Astrocyte of the cerebellum (primary cell): ENCODE results near the gene EYS.

Experiments used
- DNase-seq: peaks from one replicate; pipeline ENCODE4 v3.0.0-alpha.2; 2011; ENCODE audit warnings: low read depth
- H3K4me3 ChIP-seq: 2 replicates; pipeline ENCODE4 v1.5.1; 2011; ENCODE audit warnings: mild to moderate bottlenecking, low read depth, low read length, moderate library complexity
- CTCF ChIP-seq: IDR thresholded peaks from 2 replicates; pipeline ENCODE4 v1.5.1; 2012; ENCODE audit warnings: low read length, low read depth, moderate library complexity, mild to moderate bottlenecking; ENCODE audit errors: missing control alignments
- in situ Hi-C: cut with HindIII; loops from 2 replicates; pipeline ENCODE4 v1.10.0; 2017; ENCODE audit warnings: low sequenced_read_pairs

Gene EYS

DNA sequence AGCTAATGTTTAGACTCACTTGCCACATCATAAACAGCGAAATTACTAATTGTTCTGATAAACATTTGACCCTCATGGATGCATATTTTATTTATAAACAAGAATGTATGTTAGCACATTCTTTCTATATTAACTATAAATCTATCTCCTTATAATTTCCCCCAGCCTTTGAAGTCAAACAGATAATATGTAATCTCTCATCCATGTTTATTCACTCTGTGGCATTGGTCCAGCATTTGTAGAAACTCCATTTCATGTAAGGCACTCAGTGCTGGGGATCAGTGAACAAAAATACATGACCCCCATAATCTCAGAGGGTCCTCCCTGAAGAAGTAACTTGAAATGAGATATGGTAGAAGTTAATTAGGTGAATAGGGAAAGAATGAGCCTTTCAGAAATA lies 856.9 kb downstream of the EYS start:
- in situ Hi-C loops, result no loop called here
- no peak for TF ChIP-seq CTCF
- no peak overlapping the region for H3K4me3 ChIP-seq
- DNase-seq, result no peak

GRCh38 chr6:64848467-64848866 lies 858.6 kb downstream of the EYS start:
- H3K4me3 ChIP-seq, result no peak overlapping the region
- no peak for DNase-seq
- no peak for TF ChIP-seq CTCF
- in situ Hi-C loops, result no loop called here

GRCh38 chr6:64847396-64847795 lies 859.6 kb downstream of the EYS start:
- H3K4me3 ChIP-seq, result no peak overlapping the region
- no peak for DNase-seq
- in situ Hi-C loops, result no loop called here
- no peak for TF ChIP-seq CTCF

DNA sequence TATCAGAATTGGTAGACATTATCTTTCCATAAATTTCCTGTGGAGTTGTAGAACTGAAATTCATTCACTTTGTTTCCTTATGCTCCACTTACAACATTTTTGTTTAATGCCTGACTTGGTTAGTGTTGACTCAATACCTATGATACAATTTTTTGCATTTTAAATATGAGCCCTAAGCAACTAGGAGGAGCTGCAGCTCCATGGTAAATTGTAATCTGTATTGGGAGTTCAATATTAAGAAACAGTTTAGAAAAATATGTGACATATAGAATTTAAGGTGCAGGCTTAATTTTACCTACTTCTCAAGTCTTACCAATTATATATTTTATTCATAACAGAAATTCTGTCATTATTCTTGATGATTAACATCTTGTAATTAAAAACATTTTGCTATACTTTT lies 868.3 kb downstream of the EYS start:
- peak; percentile 17 for TF ChIP-seq CTCF
- H3K4me3 ChIP-seq, result no peak overlapping the region
- no peak for DNase-seq
- in situ Hi-C loops, result no loop called here

- DNase-seq, result no peak
- H3K4me3 ChIP-seq, result no peak overlapping the region
- in situ Hi-C loops, result no loop called here
- TF ChIP-seq CTCF, result no peak
Observed at GRCh38 chr6:64831680-64832079, 875.3 kb downstream of the EYS start.

DNA sequence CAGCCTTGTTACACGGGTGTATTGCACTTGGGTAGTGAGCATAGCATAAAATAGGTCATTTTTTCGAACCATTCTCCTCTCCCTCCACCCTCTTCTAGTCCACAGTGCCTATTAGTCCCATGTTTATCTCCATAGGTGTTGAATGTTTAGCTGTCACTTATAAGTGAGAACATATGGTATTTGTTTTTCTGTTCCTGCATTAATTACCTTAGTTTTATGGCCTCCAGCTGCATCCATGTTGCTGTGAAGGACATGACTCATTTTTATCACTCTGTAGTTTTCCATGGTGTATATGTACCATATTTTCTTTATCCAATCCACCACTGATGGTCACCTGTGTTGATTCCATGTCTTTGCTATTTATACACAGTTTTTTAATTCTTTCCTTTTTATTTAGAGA lies 889.5 kb downstream of the EYS start:
- in situ Hi-C loops, result no loop called here
- TF ChIP-seq CTCF, result no peak
- H3K4me3 ChIP-seq, result no peak overlapping the region
- DNase-seq, result no peak

DNA sequence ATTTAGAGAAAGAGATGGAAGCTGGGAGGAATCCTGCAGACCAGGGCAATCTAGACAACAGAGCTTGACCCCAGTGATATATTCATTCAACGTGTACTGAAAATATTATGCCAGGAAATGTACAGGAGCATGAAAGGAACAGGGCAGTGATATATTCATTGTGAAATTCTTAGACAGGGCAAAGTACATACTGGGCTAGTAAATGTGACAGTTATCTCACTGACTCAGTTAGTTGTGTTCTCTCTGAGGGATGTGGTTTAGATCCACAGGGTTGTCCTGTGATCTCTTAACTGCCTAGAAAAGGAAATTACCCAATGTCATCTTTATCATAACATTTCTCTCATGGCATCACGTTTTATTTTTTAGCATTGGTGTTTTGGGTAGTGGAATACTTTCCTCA lies 891.3 kb downstream of the EYS start:
- in situ Hi-C loops, result no loop called here
- H3K4me3 ChIP-seq, result no peak overlapping the region
- no peak for DNase-seq
- no peak for TF ChIP-seq CTCF
